ENCODE data around the gene SEC61G.

Gene SEC61G

DNA sequence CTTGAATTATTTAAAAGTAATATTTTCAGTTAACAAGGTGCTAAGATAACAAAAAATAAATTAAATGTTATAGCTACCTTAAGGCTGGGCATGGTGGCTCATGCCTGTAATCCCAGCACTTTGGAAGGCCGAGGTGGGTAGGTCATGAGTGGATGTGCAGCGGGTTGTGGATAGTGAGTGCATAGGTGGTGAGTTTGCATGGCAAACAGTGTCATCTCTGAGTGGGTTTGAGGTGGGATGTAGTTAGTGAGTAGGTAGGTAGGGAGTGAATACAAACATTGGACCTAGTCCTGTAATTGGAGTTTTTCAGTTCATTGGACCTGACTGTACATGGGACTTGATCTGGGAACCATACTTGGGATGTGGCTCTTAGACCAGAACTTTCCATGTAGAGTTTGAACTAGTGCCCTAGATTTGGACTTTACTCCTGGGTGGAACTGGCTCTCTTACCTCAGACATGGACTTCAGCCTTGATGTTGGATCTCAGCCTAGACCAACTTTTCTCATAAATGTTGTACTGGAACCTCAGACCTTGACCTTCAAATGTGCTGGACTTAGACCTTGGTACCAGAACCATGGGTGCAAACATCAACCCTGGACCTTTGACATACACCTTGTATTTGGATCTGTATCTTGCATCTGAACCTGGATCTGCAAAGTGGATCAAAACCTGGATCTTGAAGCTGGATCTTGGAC is 47.0 kb downstream of the SEC61G start:
- H3K4me3 ChIP-seq = no peak overlapping the region
- no peak overlapping the region for H3K27ac ChIP-seq
- no peak for DNase-seq (ENCODE audit: low spot score)
- TF ChIP-seq, protein P1, sequence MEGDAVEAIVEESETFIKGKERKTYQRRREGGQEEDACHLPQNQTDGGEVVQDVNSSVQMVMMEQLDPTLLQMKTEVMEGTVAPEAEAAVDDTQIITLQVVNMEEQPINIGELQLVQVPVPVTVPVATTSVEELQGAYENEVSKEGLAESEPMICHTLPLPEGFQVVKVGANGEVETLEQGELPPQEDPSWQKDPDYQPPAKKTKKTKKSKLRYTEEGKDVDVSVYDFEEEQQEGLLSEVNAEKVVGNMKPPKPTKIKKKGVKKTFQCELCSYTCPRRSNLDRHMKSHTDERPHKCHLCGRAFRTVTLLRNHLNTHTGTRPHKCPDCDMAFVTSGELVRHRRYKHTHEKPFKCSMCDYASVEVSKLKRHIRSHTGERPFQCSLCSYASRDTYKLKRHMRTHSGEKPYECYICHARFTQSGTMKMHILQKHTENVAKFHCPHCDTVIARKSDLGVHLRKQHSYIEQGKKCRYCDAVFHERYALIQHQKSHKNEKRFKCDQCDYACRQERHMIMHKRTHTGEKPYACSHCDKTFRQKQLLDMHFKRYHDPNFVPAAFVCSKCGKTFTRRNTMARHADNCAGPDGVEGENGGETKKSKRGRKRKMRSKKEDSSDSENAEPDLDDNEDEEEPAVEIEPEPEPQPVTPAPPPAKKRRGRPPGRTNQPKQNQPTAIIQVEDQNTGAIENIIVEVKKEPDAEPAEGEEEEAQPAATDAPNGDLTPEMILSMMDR (IDR thresholded peaks at IDR 0.05) = no peak

DNA sequence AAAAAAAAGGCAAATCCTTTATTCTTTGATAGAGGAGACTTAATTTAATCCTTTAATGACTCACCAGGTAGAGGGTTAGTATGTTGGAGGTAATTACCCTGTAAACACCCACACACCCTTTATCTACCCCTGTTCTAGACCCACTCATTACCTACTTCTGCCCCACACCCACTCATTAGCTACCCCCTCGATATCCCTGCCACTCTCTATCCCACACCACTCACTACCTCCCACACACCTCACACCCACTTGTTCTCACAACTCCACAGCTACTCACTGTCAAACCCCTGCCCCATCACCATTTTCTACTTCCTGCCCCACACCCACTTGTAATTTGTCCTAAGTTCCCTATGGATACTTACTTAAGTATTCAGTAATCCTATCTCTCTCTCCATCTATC is 49.7 kb downstream of the SEC61G start:
- TF ChIP-seq, protein P1 (IDR thresholded peaks at IDR 0.05) = no peak
- no peak for DNase-seq (ENCODE audit: low spot score)
- H3K4me3 ChIP-seq = no peak overlapping the region

DNA sequence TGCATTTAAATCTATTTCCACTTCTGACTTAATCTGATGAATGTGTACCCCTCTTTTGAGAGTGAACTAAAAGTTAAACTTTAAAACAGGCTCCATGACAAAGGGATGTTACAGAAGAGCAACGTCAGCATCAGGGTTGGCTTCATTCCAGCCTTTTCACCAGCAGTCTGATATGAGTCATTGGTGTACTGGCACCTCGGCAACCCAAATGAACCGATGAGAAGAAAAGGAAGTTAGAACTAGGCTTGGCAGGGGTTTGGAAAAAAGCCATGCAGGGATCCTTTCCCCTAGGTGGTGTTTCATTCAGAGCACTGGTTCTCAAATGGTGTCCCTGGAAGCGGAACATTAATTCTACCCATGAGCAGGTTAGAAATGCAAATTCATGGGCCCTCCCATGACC is 53.6 kb downstream of the SEC61G start:
- TF ChIP-seq, protein P1 (IDR thresholded peaks at IDR 0.05) = no peak
- DNase-seq (ENCODE audit: low spot score) = no peak
- Histone ChIP-seq H3K27ac (no peak overlapping the region), H3K4me3 (no peak overlapping the region)

More for the DNA sequence above, 49.7 kb downstream of the SEC61G start:
- no peak overlapping the region for H3K27ac ChIP-seq

DNA sequence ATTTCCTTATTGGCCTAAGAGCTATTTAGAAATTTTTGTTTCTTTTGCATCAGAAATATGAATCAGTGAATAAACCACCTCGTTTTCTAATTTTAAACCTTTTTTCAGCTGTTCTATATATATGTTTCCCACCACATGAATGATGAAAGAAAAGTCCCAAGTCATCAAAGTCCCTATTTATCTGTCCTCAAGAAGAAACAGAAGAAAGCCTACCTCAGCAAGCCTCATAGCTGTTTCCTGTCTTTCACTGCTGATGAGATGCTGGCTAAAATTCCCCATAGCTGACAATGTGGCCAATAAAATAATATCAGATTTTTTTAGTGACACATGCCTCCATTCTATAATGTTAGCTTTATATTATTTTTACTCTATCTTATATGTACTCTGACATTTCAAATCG is 54.2 kb downstream of the SEC61G start:
- DNase-seq (ENCODE audit: low spot score) = no peak
- TF ChIP-seq, protein P1 (IDR thresholded peaks at IDR 0.05) = no peak
- H3K27ac ChIP-seq = no peak overlapping the region
- no peak overlapping the region for H3K4me3 ChIP-seq
